ENCODE data around the gene ACACA.
"Not testable (repeated sequence)": the region's sequence is repeated elsewhere in the genome, so short reads cannot be mapped to it uniquely, and the experiment has no call there.

Gene ACACA

DNA sequence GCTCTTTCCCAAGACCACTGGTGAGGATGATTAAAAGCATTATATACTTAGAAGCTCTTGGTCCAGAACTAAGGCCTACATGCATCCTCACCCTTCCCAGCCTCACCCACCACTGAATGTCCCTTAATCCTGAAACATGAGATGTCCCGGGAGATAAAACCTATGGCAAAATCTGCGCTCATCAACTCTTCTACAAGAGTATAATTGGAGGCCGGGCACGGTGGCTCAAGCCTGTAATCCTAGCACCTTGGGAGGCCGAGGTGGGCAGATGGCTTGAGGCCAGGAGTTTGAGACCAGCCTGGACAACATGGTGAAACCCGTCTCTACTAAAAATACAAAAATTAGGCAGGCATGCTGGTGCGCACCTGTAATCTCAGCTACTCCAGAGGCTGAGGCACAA is 13.3 kb downstream of the ACACA start:
- DNase-seq = no peak

DNA sequence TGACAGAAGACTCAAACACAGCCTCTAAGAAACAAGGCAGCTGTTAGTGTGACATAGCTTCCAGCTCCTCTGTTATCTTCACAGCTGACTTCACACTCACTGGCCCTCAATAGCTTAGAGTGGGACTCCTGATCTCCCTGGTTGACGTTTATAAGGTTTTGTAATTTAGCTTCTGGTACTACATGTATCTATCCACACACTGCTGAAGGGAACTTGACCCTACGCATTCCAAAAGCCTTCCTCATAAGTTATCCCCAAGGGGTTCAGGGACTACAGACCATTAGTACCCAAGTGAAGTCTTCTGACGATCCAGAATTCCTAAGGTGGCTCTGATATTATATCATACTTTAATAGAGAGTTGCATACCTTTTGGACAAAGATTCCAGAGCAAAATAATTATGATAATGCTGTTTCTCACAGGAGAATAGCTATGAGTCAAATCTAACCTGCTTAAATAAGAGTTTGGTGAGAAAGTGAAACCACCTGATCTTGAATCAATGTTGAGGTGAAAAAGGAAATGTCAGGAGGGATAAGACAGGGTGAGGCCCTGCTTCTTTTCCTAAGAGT is 14.5 kb downstream of the ACACA start:
- peak; percentile 89 for DNase-seq

DNA sequence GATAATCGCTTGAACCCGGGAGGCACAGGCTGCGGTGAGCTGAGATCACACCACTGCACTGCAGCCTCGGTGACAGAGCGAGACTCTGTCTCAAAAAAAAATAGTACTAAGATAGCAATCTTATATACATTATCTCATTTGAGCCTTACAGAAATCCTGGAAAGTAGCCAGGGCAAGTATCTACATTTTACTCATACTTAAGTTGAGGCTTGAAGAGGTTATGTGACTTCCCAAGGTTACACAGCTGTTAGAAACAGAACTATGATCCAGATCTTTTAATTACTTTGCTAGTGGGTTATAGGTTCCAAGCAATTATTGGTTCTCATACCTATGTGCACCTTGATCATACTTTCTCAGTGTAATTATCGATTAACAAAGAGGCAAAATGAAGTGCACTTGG is 15.5 kb downstream of the ACACA start:
- peak; percentile 59 for DNase-seq

DNA sequence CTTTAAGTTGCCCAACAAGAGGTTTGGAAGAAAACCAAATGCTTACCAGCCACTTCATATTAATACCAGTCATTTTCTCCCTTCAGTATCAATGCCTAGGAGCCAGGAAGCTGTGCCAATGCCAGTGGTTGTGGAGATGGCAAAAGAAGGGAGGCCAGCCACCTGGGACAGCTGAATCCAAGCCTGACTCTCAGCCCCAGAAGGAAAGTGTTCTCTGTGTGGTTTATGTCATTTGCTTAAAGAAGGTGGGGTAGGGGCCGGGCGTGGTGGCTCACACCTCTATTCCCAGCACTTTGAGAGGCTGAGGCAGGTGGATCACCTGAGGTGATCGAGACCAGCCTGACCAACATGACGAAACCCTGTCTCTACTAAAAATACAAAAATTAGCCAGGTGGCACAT is 17.5 kb downstream of the ACACA start:
- DNase-seq = no peak

DNA sequence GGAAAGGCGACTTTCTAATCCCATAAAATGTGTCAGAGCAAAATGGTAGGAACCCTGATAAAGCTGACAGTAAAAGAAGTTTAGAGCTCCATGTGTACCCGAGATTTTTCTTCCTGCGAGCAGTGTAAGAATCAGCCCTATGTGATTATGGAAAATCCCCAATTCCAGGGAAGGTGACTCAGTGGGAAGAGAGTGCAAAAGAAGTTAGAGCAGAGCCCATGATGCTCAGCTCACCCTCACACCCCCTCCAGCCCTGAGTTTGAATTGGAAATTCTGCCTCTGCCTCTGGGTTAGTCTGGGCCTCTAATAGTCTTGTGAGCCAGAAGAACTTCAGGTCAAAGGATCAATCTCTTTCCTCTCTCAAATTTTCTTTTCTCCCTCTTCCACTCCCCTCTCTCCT is 18.4 kb downstream of the ACACA start:
- peak; percentile 42 for DNase-seq

DNA sequence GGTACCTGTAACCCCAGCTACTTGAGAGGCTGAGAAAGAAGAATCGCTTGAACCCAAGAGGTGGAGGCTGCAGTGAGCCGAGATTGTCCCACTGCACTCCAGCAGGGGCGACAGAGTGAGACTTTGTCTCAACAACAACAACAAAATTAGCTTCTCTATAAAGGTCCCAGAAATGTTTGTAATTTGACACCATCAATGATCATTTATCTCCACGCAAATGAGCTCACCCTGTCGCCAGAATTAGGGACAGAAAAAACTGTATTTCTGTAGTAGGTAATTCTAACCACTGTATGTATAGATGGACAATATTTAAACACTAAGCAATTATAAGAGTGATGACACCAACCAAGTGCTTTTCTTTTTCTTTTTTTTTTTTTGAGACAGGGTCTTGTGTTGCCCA is 20.2 kb downstream of the ACACA start:
- DNase-seq = no peak

DNA sequence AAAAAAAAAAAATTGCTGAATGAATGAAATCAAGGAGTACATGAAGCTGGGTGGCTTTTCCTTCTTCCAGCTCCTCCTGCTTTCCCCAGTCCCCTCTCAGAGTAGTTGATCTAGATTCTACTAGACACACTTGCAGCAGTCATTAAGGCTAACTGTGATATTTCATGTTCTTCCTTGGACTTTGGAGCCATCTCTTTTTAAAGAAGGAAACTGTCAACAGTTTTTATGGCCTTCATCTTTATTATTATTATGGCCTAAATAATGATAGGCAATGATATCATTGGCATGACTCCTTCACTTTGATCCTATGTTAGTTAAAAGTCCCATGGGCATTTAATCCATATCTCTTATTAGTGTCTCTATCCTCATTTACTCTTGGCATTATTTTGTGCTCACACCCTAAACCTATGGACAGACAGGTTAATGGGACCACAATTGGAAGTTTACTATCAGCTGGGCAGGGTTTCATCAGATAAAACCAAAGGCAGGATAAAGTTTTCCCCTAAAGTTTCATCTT is 21.1 kb downstream of the ACACA start:
- no peak for DNase-seq

DNA sequence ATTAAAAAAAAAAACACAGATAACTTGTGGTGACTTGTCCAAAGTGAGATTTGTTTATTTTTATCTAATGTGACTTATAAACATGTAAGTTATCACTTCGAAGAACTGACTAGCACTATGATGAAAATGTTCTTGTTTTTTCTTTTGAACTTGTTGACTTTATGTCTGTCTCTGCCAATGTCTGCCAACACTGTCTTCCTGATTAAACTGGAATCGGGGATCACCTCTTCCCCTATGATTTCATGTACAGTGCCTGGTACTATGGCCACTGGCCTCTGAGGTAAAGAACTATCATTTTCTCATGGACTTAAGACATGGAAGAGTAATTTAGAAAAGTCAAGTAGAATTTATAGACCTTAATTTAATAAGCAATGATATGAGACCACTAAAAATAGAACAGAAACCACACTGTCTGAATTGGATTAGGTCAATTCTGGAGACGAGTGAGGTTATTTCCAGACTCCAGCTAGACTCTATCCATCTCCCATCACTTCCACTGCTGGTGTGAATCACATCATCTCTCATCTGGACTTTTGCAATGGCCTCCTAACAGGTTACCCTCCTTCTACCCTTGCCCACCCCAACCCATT is 22.0 kb downstream of the ACACA start:
- no peak for DNase-seq

DNA sequence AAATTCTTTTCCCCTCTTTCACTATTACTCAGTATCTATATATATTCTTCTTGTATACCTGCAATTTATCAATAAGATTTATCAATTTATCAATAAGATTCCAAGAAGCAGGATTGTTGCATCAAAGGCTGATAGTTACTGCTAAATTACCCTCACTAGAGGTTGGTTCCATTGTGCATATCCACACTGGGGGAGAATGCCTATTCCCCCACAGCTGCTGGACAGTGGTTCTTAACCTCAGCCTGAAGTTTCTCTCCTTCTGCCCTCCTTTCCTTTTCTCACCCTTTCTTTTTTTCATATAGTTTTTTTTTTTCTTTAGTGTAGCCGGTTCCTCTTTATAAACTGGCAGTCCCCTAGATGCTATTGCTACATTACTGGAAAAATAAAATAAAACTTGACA is 24.6 kb downstream of the ACACA start:
- no peak for DNase-seq

DNA sequence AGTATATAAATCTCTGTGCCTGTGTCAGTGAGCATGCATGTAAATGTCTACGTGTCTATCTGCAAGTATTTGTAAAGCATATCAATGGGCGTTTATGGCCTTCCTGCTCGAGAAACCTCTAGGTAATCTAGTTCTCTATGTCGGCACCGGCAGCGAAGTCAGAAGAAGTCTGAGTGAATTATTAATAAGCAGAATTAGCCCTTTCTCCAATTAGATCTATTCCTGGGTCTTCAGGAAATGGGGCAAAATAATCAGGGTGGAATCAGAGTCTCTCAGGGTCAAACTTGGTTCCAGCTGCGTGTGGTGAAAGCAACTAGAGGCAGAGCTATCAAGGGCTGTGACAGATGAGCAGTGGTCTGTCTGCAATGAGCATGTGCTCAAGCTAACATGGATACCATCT is 30.9 kb downstream of the ACACA start, which contains the start of gene C17orf78:
TSS of gene C17orf78 (plus strand) at position 280 of the 400 bp plus-strand sequence. CDS start at position 388, 108 bp downstream.
- no peak for DNase-seq

DNA sequence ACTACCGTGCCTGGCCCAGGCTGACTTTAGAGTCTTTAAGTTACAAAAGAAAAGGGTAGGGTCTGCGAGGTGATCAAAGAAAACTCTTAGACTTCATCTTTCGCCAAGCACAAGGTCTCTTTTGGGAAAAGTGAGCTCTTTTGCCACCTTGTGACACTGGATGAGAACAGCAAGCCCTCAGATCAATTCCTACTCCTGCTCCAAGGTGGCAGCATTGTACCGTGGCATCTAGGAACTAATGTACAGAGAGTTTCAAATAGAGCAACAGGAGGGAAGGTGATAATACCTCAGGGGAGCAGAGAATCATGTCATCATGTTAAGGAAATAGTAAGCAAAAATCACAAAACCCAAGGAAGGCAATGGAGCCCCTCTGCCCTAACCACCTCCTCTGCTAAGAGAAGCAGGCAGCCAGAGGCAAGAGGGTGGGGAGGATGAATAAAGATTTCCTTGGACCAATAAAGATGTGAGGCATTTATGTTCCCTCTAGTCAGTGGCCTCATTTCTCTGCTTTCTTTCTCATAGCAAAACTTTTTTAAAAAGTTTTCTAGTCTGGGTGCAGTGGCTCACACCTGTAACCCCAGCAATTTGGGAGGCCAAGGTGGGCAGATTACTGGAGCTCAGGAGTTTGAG is 33.0 kb downstream of the ACACA start:
- DNase-seq = peak; percentile 78

DNA sequence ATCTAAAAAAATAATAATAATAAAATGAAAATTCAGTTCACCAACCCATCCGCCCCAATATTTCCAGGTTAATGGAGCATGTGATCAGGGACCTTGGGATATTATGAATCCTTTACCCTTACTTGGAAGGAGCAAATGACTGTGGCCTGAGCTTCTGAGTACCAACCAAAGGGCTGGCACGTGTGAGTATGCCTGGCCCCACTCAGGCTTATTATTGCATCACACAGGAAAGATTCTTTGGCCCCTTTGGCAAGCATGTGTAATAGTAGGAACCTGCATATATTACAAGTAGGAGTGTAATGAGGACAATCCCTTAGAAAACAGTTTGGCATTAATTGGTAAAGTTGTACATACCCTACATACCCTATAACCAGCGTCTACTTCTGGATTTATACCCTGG is 38.1 kb downstream of the ACACA start:
- DNase-seq = peak; percentile 7

DNA sequence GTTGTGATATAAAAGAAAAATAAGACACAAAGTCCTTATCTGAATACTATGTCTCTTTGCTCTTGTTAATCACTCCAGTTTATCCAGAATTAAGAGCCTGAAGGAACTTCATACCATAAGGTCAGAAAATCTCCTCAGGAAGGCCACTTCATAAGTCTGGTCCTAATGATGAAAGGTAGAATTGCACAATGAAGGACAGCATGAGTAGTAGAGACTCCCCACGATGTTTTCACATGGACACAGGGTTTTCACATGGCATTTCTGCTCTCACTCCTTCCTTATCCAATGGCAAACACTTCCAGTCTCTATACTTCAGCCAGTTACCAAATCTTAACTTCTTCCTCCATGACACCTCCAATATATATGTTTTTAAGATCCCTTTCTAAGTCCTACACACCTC is 41.0 kb downstream of the ACACA start:
- DNase-seq = no peak

DNA sequence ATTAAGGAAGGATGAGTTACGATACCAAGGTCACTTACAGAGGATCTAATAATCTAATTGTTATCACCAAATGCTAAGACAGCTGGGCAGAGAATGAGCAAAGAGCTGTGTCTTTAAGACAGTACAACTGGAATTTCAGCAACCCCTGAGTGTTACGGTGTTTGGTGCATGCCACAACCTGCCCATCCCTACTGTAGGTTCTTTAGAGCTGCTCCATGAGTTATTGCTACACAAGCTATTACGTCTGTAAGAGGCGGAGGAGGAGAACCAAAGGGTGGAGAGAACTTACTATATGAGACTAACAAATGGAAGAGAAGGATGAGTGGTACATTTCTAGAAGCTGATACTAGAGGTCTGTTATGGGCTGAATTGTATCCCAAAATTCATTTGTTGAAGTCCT is 45.1 kb downstream of the ACACA start:
- no peak for DNase-seq

DNA sequence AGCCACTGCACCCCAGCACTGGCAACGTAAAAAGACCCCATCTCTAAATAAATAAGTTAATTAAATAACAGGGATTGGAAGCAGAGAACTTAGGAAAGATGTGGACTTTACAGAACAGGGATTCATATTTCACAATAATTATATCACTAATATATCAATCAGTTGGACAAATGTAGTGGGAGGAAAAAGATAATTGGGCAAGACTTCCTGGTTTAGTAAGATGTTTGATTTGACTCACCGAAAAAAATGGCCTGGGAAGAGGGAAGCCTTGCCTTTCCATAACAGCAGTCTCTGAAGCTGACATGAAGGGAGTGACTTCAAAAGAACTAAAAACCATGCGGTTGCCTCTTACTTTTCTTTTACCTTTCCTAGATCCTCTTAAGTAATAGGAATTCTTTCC is 46.0 kb downstream of the ACACA start:
- DNase-seq = no peak

DNA sequence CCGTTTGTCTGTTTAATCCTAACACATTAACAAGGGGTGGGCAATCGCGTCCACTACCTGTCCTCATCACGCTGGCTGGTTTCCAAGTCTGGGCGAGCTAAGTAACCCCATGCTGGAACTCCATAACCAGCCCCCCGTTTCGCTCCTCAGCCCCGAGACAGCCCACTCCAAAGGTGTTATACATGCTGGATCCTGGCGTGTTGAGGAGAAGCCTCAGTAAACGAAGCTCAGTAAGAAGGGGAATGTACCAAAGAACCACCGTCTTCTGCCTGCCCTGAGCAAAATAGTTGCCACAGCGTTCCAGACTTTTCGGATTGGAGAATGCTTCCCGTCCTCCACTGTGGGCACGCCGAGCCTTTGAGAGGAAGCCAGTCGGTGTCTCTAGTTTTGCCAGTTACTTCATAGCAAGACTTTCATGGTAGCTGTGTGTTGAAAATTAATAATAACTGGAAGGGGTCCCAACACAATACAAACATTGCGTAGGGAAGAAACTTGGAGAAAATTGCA is 46.9 kb downstream of the ACACA start:
- no peak for DNase-seq

DNA sequence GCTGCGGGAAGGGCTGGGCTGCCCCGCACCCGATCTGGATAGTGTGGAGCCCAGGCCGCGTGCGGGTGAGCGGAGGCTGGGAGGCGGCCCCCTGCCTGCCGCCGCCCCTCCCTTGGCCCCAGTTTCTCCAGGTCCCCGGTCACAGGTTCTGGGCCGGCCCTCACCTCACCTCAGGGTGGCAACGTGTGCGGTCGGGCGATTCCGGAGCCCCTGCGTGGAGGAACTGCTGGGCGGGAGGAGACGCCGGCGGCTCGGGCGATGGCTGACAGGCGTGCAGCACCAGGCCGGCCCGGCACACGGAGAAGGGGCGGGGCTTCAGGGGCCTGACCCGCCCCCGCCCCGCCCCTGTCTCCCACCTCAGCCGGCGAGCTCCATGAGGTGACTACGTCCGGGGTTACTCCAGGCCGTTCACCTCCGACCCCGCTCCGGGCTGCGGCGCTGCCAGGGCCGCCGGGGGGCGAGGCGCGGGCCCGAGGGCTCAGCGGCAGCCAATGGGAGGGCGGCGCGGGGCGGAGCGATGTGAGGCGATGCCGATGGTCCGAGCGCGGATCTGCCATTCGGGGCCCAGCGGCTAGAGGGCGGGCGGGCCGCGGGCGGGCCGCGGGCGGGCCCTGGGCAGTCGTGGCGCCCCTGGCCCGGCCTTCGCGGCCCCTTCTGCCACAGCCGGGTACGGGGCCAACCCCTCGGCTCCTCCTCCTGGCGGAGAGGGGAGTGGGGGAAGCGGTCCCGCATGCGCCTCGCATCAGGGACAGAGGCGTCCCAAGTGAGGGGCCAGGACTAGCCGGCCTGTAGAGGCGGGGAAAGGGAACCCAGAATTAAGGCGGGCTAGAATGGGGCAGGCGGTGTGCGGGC is 47.6 kb downstream of the ACACA start:
- DNase-seq = peak; percentile 91

DNA sequence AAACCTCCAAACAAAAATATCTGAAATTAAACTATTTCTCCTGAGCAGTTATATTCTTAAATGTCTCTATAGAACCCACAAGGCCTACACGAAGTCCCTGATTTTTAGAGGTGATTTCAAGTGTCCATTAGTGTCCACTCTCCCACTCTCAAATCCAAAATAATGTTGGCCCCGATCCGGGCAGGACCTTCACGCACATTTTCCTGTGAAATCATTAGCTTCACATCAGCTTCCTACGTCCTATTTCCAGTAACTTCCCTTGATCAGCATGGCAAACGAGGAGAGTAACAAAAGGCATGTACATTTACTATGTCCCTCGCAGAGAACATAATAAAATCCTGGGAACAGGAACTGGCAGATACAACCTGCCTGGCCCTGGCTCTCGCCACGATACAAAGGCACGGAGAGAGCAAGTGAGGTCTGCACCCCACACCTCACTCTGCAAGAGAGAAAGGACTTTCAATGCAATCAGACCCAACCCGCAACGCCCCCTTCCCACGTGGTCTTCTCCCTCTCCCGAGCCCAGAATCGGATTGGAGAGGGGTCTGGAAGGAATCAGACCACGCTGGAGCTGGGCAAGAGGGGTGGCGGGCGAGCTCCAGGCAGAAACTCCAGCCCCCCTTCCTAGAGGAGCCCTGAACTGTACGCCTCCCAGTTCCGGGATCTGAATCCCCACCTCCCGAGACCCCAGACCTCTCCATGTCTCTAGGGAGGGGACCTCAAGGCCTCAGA is 48.4 kb downstream of the ACACA start:
- DNase-seq = peak; percentile 49

DNA sequence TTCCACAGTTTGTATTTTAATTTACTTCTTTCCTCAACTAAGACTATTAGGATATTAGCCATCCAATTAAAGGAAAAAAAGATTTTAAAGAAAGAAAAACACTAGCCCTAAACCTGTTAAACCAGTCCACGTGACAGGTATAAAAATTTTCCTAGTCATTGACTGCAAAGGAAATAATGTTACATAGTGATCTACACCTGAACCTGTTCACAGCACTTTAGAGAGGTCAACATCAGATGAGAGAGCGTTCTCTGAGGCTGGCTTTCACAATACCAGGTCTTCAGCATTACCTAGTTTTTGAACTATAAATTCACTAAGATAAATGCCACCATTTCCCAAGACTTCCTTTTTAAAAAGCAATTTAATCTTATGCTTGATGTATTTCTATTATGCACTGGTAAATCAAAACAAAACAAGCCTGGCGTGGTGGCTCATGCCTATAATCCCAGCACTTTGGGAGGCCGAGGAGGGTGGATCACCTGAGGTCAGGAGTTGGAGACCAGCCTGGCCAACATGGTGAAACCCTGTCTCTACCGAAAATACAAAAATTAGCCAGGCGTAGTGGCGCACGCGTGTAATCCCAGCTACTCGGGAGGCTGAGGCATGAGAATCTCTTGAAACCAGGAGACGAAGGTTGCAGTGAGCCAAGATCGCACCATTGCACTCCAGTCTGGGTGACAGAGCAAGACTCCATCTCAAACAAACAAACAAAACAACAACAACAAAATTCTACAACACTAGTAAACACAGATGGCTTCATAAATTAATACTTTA is 49.7 kb downstream of the ACACA start:
- DNase-seq = not testable (repeated sequence)

DNA sequence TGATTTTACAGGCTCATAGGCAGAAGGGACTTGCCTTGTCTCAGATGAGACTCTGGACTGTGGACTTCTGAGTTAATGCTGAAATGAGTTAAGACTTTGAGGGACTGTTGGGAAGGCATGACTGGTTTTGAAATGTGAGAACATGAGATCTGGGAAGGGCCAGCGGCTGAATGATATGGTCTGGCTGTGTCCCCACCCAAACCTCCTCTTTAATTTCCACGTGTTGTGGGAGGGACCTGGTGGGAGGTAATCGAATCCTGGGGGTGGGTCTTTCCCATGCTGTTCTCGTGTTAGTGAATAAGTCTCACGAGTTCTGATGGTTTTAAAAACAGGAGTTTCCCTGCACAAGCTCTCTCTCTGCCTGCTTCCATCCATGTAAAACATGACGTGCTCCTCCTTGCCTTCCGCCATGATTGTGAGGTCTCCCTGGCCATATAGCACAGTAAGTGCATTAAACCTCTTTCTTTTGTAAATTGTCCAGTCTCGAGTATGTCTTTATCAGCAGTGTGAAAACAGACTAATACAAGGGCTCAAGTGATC is 59.7 kb downstream of the ACACA start:
- not testable (repeated sequence) for DNase-seq

DNA sequence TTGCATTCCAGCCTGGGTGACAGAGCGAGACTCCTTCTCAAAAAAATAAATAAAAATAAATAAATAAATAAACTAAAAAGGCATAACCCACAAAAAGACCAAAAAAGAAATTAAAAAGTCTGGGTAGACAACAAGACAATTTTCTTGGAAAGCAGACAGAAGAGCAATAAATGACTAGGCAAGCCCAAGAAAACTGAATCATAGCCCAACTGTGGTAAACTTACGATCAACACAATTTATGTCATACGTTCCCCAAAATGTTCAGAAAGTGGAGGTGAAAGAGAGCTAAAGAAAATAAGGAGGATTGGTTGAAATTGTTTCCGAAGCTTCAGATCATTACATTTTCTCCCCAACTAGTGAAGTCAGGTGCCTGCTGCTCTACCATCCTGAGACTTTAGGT is 62.1 kb downstream of the ACACA start:
- no peak for DNase-seq

All from fibroblast of skin of back (primary cell).